Measurements from ENCODE around the gene SEC24D.
"Not testable (repeated sequence)": the region's sequence is repeated elsewhere in the genome, so short reads cannot be mapped to it uniquely, and the experiment has no call there.

SEC24D gene

GRCh38 chr4:118835571-118836300 is at the start of gene SEC24D:
Gene SEC24D (minus strand): TSS chr4:118836126. CDS start chr4:118833696, 2,430 bp downstream.
- DNase-seq, result peak; percentile 17

GRCh38 chr4:118884716-118885115 is 48.8 kb upstream of the SEC24D start:
- no peak for DNase-seq

- no peak for DNase-seq
Measured at GRCh38 chr4:118883861-118884260, 47.9 kb upstream of the SEC24D start.

GRCh38 chr4:118881512-118882146 is 45.7 kb upstream of the SEC24D start:
- no peak for DNase-seq

- DNase-seq, result no peak
Measured at GRCh38 chr4:118879409-118879808, 43.5 kb upstream of the SEC24D start.

- not testable (repeated sequence) for DNase-seq
Measured at GRCh38 chr4:118878507-118878906, 42.6 kb upstream of the SEC24D start.

- no peak for DNase-seq
Measured at GRCh38 chr4:118877797-118878196, 41.9 kb upstream of the SEC24D start.

GRCh38 chr4:118872181-118872580 is 36.3 kb upstream of the SEC24D start:
- no peak for DNase-seq

GRCh38 chr4:118869808-118870342 is 33.9 kb upstream of the SEC24D start:
- no peak for DNase-seq

- DNase-seq, result no peak
Measured at GRCh38 chr4:118867311-118868067, 31.6 kb upstream of the SEC24D start.

GRCh38 chr4:118866442-118866841 is 30.5 kb upstream of the SEC24D start:
- no peak for DNase-seq

- DNase-seq, result peak; percentile 3
Measured at GRCh38 chr4:118865091-118865708, 29.3 kb upstream of the SEC24D start.

GRCh38 chr4:118858779-118859178 is 22.9 kb upstream of the SEC24D start:
- DNase-seq, result no peak

- DNase-seq, result no peak
Measured at GRCh38 chr4:118857760-118858159, 21.8 kb upstream of the SEC24D start.

GRCh38 chr4:118850488-118851173 is 14.7 kb upstream of the SEC24D start:
- DNase-seq, result no peak

GRCh38 chr4:118849867-118850487 is 14.1 kb upstream of the SEC24D start:
- no peak for DNase-seq

- DNase-seq, result no peak
Measured at GRCh38 chr4:118848901-118849300, 13.0 kb upstream of the SEC24D start.

GRCh38 chr4:118848242-118848641 is 12.3 kb upstream of the SEC24D start:
- DNase-seq, result no peak

GRCh38 chr4:118846979-118847378 is 11.1 kb upstream of the SEC24D start:
- DNase-seq, result no peak

GRCh38 chr4:118845552-118846050 is 9.7 kb upstream of the SEC24D start:
- DNase-seq, result no peak

- no peak for DNase-seq
Measured at GRCh38 chr4:118843237-118843636, 7.3 kb upstream of the SEC24D start.

- no peak for DNase-seq
Measured at GRCh38 chr4:118842055-118842454, 6.1 kb upstream of the SEC24D start.
